H9 (cell line): Measurements from ENCODE around the gene ACTRT3. TPM values are rescaled to one million over a fixed set of nuclear protein-coding genes. Genes with fewer than 3 reads are reported as not detected.

Experiments
- DNase-seq: peaks from one replicate; pipeline ENCODE4 v3.0.0-alpha.2; 2017
- H2AFZ ChIP-seq: one replicate; pipeline ENCODE4 v1.6.1; 2013; ENCODE audit warnings: mild to moderate bottlenecking, low read length, control low read depth, moderate library complexity
- H2AK5ac ChIP-seq: 2 replicates; pipeline ENCODE4 v1.6.1; 2013; ENCODE audit warnings: low read length, control low read depth, mixed read lengths; ENCODE audit not compliant: insufficient read length
- H2BK120ac ChIP-seq: one replicate; pipeline ENCODE4 v1.6.1; 2013; ENCODE audit warnings: low read depth, mild to moderate bottlenecking, low read length, control low read depth, inconsistent platforms; ENCODE audit not compliant: poor library complexity, severe bottlenecking
- H2BK12ac ChIP-seq: 2 replicates; pipeline ENCODE4 v1.6.1; 2013; ENCODE audit warnings: low read length, control low read depth, mixed read lengths, low read depth; ENCODE audit not compliant: insufficient read length
- H2BK15ac ChIP-seq: 2 replicates; pipeline ENCODE4 v1.6.1; 2013; ENCODE audit warnings: low read depth, low read length, control low read depth
- H2BK20ac ChIP-seq: one replicate; pipeline ENCODE4 v1.6.1; 2013; ENCODE audit warnings: low read depth, mild to moderate bottlenecking, low read length, control low read depth, inconsistent platforms; ENCODE audit not compliant: poor library complexity, severe bottlenecking
- H2BK5ac ChIP-seq: 2 replicates; pipeline ENCODE4 v1.6.1; 2013; ENCODE audit warnings: low read length, control low read depth, mixed read lengths; ENCODE audit not compliant: insufficient read length
- H3K14ac ChIP-seq: 2 replicates; pipeline ENCODE4 v1.6.1; 2013; ENCODE audit warnings: low read length, control low read depth; ENCODE audit not compliant: insufficient read depth
- H3K18ac ChIP-seq: 2 replicates; pipeline ENCODE4 v1.6.1; 2013; ENCODE audit warnings: low read depth, mild to moderate bottlenecking, mixed read lengths, low read length, control low read depth; ENCODE audit not compliant: insufficient read length
- H3K23ac ChIP-seq: 2 replicates; pipeline ENCODE4 v1.6.1; 2013; ENCODE audit warnings: low read length, control low read depth, mixed read lengths, low read depth; ENCODE audit not compliant: insufficient read length
- H3K23me2 ChIP-seq: 2 replicates; pipeline ENCODE4 v1.6.1; 2013; ENCODE audit warnings: low read depth, mild to moderate bottlenecking, mixed read lengths, low read length, control low read depth; ENCODE audit not compliant: insufficient read length, poor library complexity, severe bottlenecking
- H3K27ac ChIP-seq: 2 replicates; pipeline ENCODE4 v1.5.1; 2013; ENCODE audit warnings: low read length, control low read depth, mixed read lengths, low read depth; ENCODE audit not compliant: insufficient read length
- H3K27me3 ChIP-seq: 2 replicates; pipeline ENCODE4 v1.6.1; 2013; ENCODE audit warnings: low read length, control low read depth, inconsistent platforms; ENCODE audit not compliant: insufficient read depth
- H3K4ac ChIP-seq: 2 replicates; pipeline ENCODE4 v1.6.1; 2013; ENCODE audit warnings: low read depth, mild to moderate bottlenecking, control low read depth, inconsistent platforms, low read length, moderate library complexity
- H3K4me1 ChIP-seq: 2 replicates; pipeline ENCODE4 v1.6.1; 2013; ENCODE audit warnings: low read length, control low read depth, inconsistent platforms; ENCODE audit not compliant: insufficient read depth
- H3K4me2 ChIP-seq: 2 replicates; pipeline ENCODE4 v1.6.1; 2013; ENCODE audit warnings: low read length, control low read depth, mixed read lengths; ENCODE audit not compliant: insufficient read length, insufficient read depth
- H3K56ac ChIP-seq: 2 replicates; pipeline ENCODE4 v1.6.1; 2013; ENCODE audit warnings: low read depth, mild to moderate bottlenecking, mixed read lengths, low read length, control low read depth; ENCODE audit not compliant: insufficient read length
- H3K79me1 ChIP-seq: 2 replicates; pipeline ENCODE4 v1.6.1; 2013; ENCODE audit warnings: low read depth, mild to moderate bottlenecking, moderate library complexity, low read length, control low read depth, inconsistent platforms; ENCODE audit not compliant: insufficient read depth, poor library complexity, severe bottlenecking
- H3K79me2 ChIP-seq: 2 replicates; pipeline ENCODE4 v1.6.1; 2013; ENCODE audit warnings: low read length, control low read depth, inconsistent platforms; ENCODE audit not compliant: insufficient read depth
- H3K9ac ChIP-seq: 2 replicates; pipeline ENCODE4 v1.6.1; 2013; ENCODE audit warnings: low read length, control low read depth, mixed read lengths; ENCODE audit not compliant: insufficient read length; ENCODE audit errors: extremely low read depth
- H3K9me3 ChIP-seq: one replicate; pipeline ENCODE4 v1.6.1; 2013; ENCODE audit warnings: low read depth, low read length, inconsistent platforms; ENCODE audit not compliant: control insufficient read depth
- H3T11ph ChIP-seq: one replicate; pipeline ENCODE4 v1.6.1; 2013; ENCODE audit warnings: mild to moderate bottlenecking, low read length, control low read depth, inconsistent platforms
- H4K20me1 ChIP-seq: one replicate; pipeline ENCODE4 v1.6.1; 2013; ENCODE audit not compliant: control insufficient read depth, insufficient read length, insufficient read depth
- H4K5ac ChIP-seq: 2 replicates; pipeline ENCODE4 v1.6.1; 2013; ENCODE audit warnings: low read depth, mild to moderate bottlenecking, mixed read lengths, low read length, control low read depth; ENCODE audit not compliant: insufficient read length
- H4K8ac ChIP-seq: replicated peaks from 2 replicates; pipeline ENCODE4 v1.6.1; 2013; ENCODE audit warnings: low read length, control low read depth, mixed read lengths, low read depth; ENCODE audit not compliant: insufficient read length
- H4K91ac ChIP-seq: 2 replicates; pipeline ENCODE4 v1.6.1; 2013; ENCODE audit warnings: low read depth, mild to moderate bottlenecking, moderate library complexity, mixed read lengths, low read length, control low read depth; ENCODE audit not compliant: insufficient read length
- H3K27ac Mint-ChIP-seq, 3 experiments: 2 replicates in 2 of 3; 3 replicates in 1 of 3; pipeline ENCODE4 v1.8.0; 2020 to 2021; ENCODE audit warnings: mixed read lengths in 3 of 3, mild to moderate bottlenecking in 1 of 3, moderate library complexity in 1 of 3
- H3K27me3 Mint-ChIP-seq: 2 replicates; pipeline ENCODE4 v1.8.0; 2021; ENCODE audit warnings: low read depth, mild to moderate bottlenecking, moderate library complexity, mixed read lengths
- H3K36me3 Mint-ChIP-seq, 3 experiments: 2 replicates in 2 of 3; 3 replicates in 1 of 3; pipeline ENCODE4 v1.8.0; 2020 to 2021; ENCODE audit warnings: low read depth in 3 of 3, mixed read lengths in 3 of 3; ENCODE audit not compliant: insufficient read depth in 1 of 3
- H3K4me1 Mint-ChIP-seq, 2 experiments: 2 replicates each; pipeline ENCODE4 v1.8.0; 2020; ENCODE audit warnings: mixed read lengths in 2 of 2
- H3K4me3 Mint-ChIP-seq, 2 experiments: 2 replicates in 1 of 2; 3 replicates in 1 of 2; pipeline ENCODE4 v1.8.0; 2020 to 2021; ENCODE audit warnings: mild to moderate bottlenecking in 2 of 2, mixed read lengths in 2 of 2, moderate library complexity in 1 of 2
- H3K9me3 Mint-ChIP-seq, 2 experiments: 2 replicates in 1 of 2; 3 replicates in 1 of 2; pipeline ENCODE4 v1.8.0; 2020; ENCODE audit warnings: mild to moderate bottlenecking in 2 of 2, mixed read lengths in 2 of 2, moderate library complexity in 1 of 2
- WGBS: extraction: QIAGEN DNeasy Blood & Tissue Kit; methylation state at CpG from one replicate; pipeline ENCODE4 v1.1.7; 2013; ENCODE audit warnings: missing lambda C conversion rate, low lambda C conversion rate, mixed read lengths; ENCODE audit not compliant: insufficient read length; ENCODE audit errors: extremely low coverage; 5-methylcytosine and 5-hydroxymethylcytosine counted together
- total RNA-seq: library from RNA; stranded (reverse); gene quantifications from 2 replicates; pipeline ENCODE4 v1.2.1, GENCODE V29; 2021
- TF ChIP-seq, protein P1 (sequence below): fragments of 200-600 bp; sonication (generic); conservative IDR thresholded peaks from 3 replicates; pipeline ENCODE4 v1.8.0; 2021; ENCODE audit warnings: antibody characterized with exemption, mild to moderate bottlenecking

ACTRT3 gene
- total RNA-seq, 1 experiment from 2014 or later, result 5.9 TPM

DNA sequence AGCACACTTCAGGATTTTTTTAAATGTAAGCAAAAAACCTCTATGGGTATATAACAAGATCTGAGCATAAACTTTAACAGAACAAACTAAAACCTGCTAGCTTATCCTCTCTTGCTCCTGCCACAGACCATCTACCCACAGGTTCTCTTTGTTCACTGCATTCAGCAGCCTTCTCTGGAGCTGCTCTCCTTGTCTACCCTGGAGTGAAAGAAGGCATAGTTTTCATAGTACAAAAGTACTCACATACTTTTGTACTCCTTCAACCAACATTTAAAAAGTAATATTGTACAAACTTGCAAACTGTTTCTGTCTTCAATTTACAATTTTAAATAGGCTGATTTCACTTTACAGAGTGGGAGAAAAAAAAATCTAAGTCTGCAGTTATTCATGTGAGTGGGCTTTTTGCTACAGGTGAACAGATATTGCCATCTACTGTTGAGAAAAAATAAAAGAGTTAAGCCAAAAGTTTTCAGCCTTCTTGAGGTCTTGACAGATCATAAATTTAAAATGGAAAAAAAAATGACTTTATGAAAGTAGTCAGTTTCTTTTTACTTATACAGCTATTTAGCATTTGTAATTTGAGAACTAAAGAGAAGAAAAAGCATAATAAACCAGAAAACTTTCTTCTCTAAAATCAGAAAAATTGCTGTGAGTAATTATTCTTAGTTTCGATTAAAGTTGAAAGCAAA lies 24.9 kb downstream of the ACTRT3 start:
- TF ChIP-seq, protein P1, sequence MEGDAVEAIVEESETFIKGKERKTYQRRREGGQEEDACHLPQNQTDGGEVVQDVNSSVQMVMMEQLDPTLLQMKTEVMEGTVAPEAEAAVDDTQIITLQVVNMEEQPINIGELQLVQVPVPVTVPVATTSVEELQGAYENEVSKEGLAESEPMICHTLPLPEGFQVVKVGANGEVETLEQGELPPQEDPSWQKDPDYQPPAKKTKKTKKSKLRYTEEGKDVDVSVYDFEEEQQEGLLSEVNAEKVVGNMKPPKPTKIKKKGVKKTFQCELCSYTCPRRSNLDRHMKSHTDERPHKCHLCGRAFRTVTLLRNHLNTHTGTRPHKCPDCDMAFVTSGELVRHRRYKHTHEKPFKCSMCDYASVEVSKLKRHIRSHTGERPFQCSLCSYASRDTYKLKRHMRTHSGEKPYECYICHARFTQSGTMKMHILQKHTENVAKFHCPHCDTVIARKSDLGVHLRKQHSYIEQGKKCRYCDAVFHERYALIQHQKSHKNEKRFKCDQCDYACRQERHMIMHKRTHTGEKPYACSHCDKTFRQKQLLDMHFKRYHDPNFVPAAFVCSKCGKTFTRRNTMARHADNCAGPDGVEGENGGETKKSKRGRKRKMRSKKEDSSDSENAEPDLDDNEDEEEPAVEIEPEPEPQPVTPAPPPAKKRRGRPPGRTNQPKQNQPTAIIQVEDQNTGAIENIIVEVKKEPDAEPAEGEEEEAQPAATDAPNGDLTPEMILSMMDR, result peak; percentile 67
- no peak overlapping the region for H2BK12ac ChIP-seq
- no peaks in the 10 kb centered on the region for H3K79me1 ChIP-seq
- H3K14ac ChIP-seq, result no peak overlapping the region
- H2AFZ ChIP-seq, result peak overlapping the region; percentile 22
- H4K20me1 ChIP-seq, result no peaks in the 10 kb centered on the region
- no peak overlapping the region for H3K9ac ChIP-seq
- H3K4me2 ChIP-seq, result no peak overlapping the region
- H3K23me2 ChIP-seq, result no peaks in the 10 kb centered on the region
- H3K27ac ChIP-seq, result no peak overlapping the region
- no peaks in the 10 kb centered on the region for H3K79me2 ChIP-seq
- no peak overlapping the region for H4K8ac ChIP-seq
- no peak overlapping the region for H2BK5ac ChIP-seq
- DNase-seq, result no peak
- no peaks in the 10 kb centered on the region for H3K27me3 ChIP-seq
- H2BK20ac ChIP-seq, result no peak overlapping the region
- WGBS, result no CpG with 5 or more reads among the region's 1 CpG
- Mint-ChIP-seq H3K4me3 (no peak overlapping the region), H3K4me1 (peaks cover 13 to 17% of the 10 kb centered on the region in 2 experiments), H3K9me3 (no peaks in the 10 kb centered on the region), H3K27ac (0 out of 7 replicates have a peak overlapping the region, but pooled peaks of 1 of the 3 experiments have one; percentile 82), H3K27me3 (no peaks in the 10 kb centered on the region; the same call in 1 of the 2 replicates), H3K36me3 (no peaks in the 10 kb centered on the region)
- H3K18ac ChIP-seq, result no peak overlapping the region
- H2BK15ac ChIP-seq, result no peak overlapping the region
- no peak overlapping the region for H4K91ac ChIP-seq
- H3K4me1 ChIP-seq, result no peaks in the 10 kb centered on the region
- H4K5ac ChIP-seq, result no peak overlapping the region
- H3K4ac ChIP-seq, result no peak overlapping the region
- H2AK5ac ChIP-seq, result no peak overlapping the region
- no peak overlapping the region for H3K56ac ChIP-seq
- H3K23ac ChIP-seq, result no peak overlapping the region
- H3T11ph ChIP-seq, result no peak overlapping the region
- H3K9me3 ChIP-seq, result no peaks in the 10 kb centered on the region
- H2BK120ac ChIP-seq, result no peak overlapping the region
